B cell (primary cell): ENCODE data around the gene GKN1.

Experiments used
- CTCF ChIP-seq: fragments of 200-600 bp; IDR thresholded peaks from one replicate; pipeline ENCODE4 v1.8.0; 2022; ENCODE audit warnings: antibody characterized with exemption, mild to moderate bottlenecking
- EZH2 ChIP-seq: IDR thresholded peaks from 2 replicates; pipeline ENCODE4 v1.6.1; 2012; ENCODE audit warnings: borderline replicate concordance, low read depth, mild to moderate bottlenecking, moderate library complexity, low read length; ENCODE audit not compliant: insufficient read depth, poor library complexity, severe bottlenecking

- TF ChIP-seq CTCF: no peak
- TF ChIP-seq EZH2: no peak
Measured at GRCh38 chr2:68942827-68943226, 31.6 kb upstream of the GKN1 start.
